RWPE1 (cell line): Measurements from ENCODE around the gene RGS3.
"Not testable (repeated sequence)": the region's sequence is repeated elsewhere in the genome, so short reads cannot be mapped to it uniquely, and the experiment has no call there.

Experiments used
- CTCF ChIA-PET: fragments of 350-600 bp; sonication (Branson Sonifier 250); formaldehyde crosslinking; extraction: SDS; loops from one replicate; lab custom pipeline; 2021; lab: Yijun Ruan, JAX
- POLR2A ChIA-PET: fragments of 400-600 bp; formaldehyde crosslinking; extraction: SDS; loops from one replicate; lab custom pipeline; 2020; ENCODE audit warnings: antibody characterized with exemption; ENCODE audit not compliant: low non-redundant PET; lab: Yijun Ruan, JAX
- DNase-seq: peaks from one replicate; pipeline ENCODE4 v3.0.0; 2012; ENCODE audit warnings: low spot score
- H3K27ac ChIP-seq: fragments of 450-650 bp; 2 replicates; pipeline ENCODE4 v1.5.1; 2017
- TF ChIP-seq, protein P1 (sequence below): fragments of 450-650 bp; conservative IDR thresholded peaks from 2 replicates; pipeline ENCODE4 v1.5.1; 2017; ENCODE audit warnings: low read depth, mild to moderate bottlenecking

RGS3 gene

DNA sequence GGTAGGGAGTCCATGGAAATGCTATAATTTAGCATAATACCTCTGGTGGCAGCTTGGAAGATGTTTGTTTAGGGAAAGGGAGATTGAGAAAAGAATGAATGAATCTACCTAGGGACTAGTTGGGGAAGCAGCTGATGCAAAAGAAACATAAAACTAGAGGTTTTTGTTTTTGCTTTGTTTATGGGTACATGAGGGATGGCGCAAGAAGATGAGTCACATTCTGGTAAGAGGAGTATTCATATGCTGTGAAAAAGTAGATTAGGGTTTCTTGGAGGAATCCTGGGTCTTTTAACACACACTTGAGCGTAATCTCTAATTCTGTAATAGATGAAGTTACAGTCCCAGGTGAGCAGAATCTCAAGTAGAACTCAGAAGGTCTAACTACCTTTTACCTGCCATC, 35.9 kb upstream of the RGS3 start:
- TF ChIP-seq, protein P1, sequence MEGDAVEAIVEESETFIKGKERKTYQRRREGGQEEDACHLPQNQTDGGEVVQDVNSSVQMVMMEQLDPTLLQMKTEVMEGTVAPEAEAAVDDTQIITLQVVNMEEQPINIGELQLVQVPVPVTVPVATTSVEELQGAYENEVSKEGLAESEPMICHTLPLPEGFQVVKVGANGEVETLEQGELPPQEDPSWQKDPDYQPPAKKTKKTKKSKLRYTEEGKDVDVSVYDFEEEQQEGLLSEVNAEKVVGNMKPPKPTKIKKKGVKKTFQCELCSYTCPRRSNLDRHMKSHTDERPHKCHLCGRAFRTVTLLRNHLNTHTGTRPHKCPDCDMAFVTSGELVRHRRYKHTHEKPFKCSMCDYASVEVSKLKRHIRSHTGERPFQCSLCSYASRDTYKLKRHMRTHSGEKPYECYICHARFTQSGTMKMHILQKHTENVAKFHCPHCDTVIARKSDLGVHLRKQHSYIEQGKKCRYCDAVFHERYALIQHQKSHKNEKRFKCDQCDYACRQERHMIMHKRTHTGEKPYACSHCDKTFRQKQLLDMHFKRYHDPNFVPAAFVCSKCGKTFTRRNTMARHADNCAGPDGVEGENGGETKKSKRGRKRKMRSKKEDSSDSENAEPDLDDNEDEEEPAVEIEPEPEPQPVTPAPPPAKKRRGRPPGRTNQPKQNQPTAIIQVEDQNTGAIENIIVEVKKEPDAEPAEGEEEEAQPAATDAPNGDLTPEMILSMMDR: no peak
- POLR2A ChIA-PET: no interaction called here
- DNase-seq: no peak
- H3K27ac ChIP-seq: no peak overlapping the region
- CTCF ChIA-PET: no interaction called here

DNA sequence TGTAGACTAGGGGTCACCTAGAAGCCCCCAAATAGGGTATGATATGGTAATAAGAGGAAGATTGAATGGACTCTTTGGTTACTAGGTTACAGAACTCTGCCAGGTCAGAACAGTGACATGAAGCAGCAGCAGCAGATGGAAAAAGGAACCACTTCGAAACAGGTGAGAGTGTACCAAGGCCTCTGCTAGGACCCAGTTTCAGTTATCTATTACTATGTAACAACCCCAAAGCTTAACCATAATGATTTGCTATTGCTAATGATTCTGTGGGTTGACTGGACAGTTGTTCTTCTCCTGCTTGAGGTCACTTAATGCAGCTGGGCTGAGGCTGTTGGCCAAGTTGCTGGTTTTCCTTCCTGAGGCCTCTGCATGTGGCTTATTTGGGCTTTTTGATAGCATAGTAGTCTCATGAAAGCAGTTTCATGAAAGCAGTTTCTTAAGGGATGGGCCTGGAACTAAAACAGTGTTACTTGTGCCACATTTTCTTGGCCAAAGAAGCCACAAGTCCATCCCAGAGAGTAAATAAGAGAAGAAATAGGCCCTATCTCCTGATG, 35.4 kb upstream of the RGS3 start:
- no peak for DNase-seq
- ChIA-PET CTCF (no interaction called here), POLR2A (no interaction called here)
- H3K27ac ChIP-seq: no peak overlapping the region
- TF ChIP-seq, protein P1: no peak

DNA sequence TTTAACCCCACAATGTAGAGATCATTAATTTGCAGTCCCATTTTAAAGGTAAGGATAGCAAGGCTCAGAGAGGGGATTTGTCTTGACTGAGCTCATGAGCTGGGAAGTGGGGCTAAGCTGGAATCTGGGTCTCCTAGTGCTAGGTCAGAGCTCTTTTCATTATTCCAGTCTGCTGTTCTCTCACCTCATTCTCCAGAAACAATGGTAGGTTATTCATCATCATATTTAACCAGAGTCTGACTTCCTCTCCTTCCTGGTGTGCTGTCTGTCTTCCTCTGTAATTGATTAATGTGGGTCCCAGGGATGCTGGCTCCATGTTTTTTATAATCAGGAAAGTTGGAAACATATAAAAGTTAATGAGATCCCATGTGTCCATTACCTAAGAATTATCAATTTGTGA, 32.3 kb upstream of the RGS3 start:
- POLR2A ChIA-PET: no interaction called here

DNA sequence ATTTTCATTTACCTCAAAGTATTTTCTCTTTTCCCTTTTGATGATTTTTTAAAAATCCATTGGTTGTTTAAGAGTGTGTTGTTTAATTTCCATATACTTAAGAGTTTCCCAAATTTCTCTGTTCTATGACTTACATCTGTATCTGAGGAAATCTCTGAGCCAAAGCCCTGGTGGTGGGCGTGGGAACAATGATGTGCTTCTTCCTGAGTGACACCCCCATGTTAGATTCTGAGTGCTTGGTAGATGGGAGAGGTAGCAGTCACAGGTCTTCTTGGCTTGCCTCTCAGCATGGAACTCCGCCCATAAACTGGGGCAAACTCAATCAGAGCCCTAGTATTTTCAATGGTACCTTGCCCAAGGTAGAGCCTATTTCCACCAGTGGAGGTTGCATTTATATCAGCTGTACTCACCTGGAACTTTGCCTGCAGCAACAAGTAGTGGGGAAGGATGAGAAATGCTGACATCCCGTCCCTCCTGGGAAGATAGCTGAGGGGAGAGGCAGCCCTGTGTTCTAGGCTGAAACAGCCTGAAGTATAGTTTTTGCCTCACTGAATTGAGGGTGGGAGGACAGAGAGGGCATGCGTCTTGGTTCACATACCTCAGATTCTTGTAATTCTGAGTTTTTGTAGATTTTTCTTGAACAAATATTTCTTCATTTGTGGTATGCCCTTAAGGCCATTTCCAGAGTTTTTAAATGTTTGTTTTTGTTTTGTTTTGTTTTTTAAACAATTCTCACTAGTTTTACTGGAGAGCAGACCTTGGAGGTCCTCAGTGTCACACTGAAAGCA, 26.6 kb upstream of the RGS3 start:
- DNase-seq: no peak
- TF ChIP-seq, protein P1: no peak
- ChIA-PET POLR2A (no interaction called here), CTCF (no interaction called here)
- no peak overlapping the region for H3K27ac ChIP-seq

More for the DNA sequence above, 32.3 kb upstream of the RGS3 start:
- TF ChIP-seq, protein P1: no peak
- H3K27ac ChIP-seq: no peak overlapping the region
- CTCF ChIA-PET: interaction anchor here (0.5 to 1.2 kb wide), 3 partner anchors 15 to 228 kb away, joined by 4 to 5 read pairs (median 4); no protein-coding TSS in a partner anchor
- no peak for DNase-seq

DNA sequence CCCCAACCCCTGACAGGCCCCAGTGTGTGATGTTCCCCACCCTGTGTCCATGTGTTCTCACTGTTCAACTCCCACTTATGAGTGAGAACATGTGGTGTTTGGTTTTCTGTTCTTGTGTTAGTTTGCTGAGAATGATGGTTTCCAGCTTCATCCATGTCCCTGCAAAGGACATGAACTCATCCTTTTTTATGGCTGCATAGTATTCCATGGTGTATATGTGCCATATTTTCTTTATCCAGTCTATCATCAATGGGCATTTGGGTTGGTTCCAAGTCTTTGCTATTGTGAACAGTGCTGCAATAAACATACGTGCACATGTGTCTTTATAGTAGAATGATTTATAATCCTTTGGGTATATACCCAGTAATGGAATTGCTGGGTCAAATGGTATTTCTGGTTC, 25.8 kb upstream of the RGS3 start:
- H3K27ac ChIP-seq, DNase-seq, CTCF ChIA-PET, POLR2A ChIA-PET: not testable (repeated sequence)

DNA sequence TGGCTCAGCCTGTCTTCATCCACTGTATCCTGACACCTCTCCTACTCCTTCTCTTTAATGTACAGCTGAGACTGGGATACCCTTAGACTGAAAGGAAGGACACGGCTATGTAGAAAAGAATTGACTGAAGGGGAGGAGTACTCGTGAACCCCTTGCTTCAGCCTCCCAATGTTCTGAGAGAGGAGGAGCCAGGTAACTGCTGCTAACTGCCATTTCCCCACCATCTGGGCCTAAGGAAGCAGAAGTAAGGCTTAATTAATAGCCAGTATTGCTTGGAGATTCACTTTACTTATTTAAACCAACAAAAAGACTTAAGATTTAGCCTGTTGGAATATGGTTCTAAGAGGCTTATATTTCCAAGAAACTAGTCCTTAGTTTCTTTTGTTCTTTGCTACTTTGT, 18.8 kb upstream of the RGS3 start:
- CTCF ChIA-PET: interaction anchor here (6.1 kb wide), 1 partner anchor 211 kb away, joined by 119 read pairs; no protein-coding TSS in a partner anchor
- POLR2A ChIA-PET: interaction anchor here (1.0 kb wide), 1 partner anchor 35 kb away, joined by 3 read pairs; the partner anchor contains the start of gene POLE3
- TF ChIP-seq, protein P1: no peak
- DNase-seq: no peak
- no peak overlapping the region for H3K27ac ChIP-seq
